GM21528 (cell line): ENCODE measurements around the gene CNOT4.
"Not testable (repeated sequence)": the region's sequence is repeated elsewhere in the genome, so short reads cannot be mapped to it uniquely, and the experiment has no call there.

Source experiments
- ATAC-seq: cut with Tn5 transposase; IDR thresholded peaks from one replicate; pipeline ENCODE4 v1.9.1; 2021; ENCODE audit warnings: mild to moderate bottlenecking, moderate library complexity; ENCODE audit not compliant: unreplicated experiment, low FRiP score

Gene CNOT4

DNA sequence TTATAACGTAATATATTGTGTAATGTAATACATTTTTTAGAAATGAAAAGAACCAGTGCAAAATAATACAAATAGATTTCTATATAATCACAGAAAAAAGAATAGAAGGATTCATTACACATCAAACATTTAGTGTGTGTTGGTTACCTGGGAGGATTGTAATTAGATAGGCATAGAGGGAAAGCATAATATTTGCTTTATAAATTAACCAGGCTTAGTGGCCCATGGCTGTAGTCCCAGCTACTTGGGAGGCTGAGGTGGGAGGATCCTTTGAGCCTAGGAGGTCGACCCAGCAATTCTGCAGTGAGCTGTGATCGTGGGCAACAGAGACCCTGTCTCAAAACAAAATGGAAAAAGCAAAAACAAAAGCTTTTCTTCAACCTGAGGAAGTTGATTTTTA lies 5.0 kb upstream of the CNOT4 start:
- ATAC-seq, result no peak

DNA sequence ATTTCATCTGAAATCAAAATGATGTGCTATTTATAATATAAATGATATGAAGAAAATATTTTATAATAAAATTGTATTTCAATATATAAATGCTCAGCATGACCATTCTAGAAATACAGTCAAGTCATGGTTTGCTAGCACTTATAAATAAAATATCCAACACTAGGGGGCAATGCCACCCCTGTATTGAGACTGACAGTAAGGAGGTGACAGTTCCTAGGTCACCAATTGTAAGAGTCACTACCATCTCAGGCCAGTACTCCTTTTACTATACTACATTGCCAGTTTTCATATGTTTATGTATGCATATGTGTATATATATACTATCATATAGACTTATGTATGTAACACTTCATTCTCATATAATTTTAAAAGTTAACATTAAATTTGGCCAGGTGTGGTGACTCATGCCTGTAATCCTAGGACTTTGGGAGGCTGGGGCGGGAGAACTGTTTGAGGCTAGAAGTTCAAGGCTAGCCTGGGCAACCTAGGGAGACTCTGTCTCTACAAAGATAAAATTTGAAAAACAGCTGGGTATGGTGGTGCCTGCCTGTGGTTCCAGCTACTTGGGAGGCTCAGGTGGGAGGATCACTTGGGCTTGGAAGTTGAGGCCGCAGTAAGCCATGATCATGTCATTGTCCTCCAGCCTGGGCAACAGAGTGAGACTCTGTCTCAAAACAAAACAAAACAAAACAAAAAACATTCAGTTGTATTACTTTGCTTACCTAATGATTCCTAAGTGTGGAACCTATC lies 2.4 kb upstream of the CNOT4 start:
- ATAC-seq, result no peak

DNA sequence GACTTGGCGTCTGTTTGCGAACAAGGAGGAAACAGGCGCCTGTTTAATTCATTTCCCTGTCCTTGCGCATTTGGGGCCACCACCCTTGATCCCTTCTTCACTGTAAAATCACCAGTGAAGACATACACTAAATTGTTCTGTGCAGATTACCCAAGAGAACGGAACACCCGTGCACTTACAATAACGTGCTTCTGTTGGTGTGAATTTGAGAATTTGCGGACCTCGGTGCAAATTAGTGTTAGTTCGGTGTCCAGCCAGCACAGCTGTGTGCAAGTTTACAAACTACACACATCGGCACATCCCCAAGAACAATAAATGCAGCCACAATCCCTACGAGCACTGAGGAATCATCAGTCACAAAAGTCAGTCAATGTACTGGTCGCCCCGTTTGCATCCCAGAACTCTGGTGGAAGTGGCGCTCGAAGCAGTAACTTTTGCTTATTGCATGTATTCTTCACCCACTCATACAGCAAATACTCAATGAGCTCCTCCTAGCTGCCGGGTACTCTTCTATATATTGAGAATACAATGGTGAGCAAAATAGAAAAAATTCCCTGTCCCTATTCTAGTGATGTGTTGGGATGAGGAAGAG lies 786 bp upstream of the CNOT4 start:
- no peak for ATAC-seq

DNA sequence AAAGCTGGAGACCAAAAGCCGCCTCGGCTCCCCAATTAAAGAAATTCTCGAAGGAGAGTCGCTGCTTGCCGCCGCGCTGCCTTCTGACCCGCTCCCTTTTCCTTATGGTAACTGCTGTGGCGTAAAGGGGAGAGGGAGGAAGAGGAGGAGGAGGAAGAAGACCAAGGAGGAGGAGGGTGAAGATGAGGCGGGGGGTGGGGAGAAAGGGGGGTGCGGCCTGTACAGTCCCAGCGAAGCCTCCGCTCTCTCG lies 388 bp downstream of the CNOT4 start:
- no peak for ATAC-seq

DNA sequence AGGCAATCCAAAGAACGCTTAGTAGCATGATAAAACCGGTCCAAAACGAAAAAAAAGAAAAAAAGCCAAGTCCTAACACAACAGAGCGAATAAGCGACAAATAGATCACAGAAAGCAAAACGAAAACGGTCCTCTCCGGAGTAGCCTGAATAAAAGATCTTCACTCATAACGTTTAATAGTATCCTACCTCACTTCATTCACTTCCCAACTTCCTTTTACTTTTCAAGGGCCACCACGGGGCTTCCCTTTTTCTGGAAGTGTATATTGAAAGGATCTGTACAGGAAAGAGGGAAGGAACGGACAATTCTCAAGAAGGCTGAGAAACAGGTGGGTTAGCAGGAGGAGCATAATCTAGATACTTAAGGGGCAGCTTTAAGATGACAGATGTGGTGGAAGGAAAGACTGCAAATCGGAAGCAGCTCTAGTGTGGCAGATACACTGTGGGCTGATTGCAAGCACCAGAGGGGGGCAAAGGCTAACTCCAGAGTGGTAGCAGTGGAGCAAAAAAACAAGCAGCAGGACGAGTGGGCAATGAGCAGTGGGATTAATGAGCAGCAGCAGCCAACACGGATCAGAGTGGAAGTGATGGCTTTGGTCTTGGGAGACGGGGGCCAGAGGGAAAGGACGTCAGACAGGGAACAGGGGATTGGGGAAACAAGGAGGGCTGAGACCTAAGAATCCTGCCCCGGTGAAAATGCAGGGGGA lies 866 bp downstream of the CNOT4 start:
- ATAC-seq, result peak; percentile 30

DNA sequence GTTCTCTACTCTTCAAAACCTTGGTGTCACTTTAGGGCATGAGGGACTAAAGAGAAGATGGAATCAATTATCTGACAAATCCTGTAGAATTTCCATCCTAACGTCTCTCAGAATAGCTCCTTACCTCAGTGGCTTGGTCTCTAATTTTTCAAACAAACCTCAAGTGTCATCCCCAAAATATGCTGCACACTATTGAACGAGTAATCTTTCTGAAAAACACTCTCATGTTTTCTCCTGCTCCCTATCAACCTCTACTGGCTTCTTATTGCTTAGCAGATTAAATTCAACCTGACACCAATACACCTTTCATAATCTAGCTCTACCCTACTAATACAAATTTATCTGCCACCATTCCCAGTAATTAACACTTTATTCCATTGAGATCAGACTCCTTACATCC lies 8.5 kb downstream of the CNOT4 start:
- no peak for ATAC-seq

DNA sequence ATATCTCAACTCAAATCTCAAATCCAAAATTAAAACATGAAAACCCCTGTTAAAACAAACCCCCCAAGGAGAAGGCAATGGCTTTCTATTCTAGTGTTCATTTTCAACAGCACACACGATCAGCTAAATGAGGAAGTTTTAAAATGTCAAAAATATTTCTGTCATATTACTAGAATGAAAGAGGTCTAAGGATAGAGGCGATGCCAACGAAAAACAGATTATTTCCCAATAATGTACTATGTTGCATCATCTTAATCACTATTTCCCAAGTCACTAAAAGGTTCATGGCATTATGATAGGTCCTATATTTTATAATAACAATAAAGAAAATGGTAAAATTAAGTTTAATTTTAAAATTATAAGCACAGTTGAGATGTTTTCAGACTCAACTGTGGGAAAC lies 10.1 kb downstream of the CNOT4 start:
- no peak for ATAC-seq

DNA sequence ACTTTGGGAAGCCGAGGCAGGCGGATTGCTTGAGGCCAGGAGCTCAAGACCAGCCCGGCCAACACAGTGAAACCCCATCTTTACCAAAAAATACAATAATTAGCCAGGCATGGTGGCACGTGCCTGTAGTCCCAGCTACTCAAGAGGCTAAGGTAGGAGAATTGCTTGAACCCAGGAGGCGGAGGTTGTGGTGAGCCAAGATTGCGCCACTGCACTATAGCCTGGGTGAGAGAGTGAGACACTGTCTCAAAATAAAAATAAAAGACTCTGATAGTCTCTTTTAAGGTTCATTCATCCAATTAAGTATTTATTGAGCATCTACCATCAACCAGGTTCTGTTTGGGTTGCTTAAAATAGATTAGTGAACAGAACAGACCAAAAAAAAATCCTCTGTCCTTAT lies 12.7 kb downstream of the CNOT4 start:
- not testable (repeated sequence) for ATAC-seq

DNA sequence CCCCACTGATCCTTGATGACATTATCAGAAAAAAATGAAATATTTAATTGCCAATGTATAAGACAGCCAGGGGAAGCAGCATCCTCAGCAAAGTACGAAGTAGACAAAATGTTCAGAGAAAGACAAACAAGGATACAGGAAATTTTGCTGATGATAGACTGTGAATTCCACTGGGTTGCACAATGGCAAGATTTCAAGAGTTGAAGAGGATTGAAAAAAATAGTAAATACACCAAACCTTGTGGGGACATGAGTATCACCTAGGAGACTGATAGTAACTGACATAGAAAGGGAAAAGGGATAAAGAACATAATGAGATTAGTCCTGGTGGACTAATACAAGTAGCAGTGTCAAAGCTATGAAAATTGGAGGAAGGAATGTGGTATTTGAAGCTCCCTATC lies 16.5 kb downstream of the CNOT4 start:
- no peak for ATAC-seq

DNA sequence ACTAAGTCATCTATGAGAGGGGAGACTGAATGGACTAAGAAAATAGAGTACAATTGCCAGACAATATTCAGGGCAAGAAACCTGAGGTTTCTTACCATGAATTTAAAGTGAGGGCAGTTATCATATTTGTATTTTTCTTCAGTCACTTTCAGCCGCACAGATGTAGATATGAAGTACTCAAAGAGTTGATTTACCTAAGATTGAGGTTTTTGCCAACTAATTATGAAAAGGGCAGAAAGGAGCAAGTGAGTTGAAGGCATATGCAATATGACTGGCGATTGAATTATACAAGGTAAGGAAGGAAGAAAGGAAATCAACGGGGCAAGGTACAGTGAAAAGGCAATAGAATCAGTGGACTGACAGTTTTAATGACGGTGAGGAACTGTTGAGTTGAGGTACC lies 17.8 kb downstream of the CNOT4 start:
- no peak for ATAC-seq

DNA sequence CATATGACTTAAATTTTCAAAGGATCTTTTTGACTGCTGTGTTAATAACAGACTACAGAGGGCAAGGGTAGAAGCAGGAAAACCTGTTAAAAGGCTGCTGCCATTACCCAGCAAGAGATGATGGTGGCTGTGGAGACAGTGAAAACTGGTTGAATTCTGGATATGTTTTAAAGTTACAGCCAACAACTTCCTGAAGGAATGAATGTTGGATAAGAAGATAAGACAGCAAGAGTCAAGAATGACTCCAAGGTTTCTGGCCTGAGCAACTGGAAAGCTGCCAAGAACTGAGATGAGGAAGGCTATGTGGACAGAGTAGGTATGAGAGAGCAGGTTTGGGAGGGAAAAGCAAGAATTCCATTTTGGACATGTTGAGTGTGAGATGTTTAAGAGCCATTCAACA lies 19.1 kb downstream of the CNOT4 start:
- ATAC-seq, result no peak

DNA sequence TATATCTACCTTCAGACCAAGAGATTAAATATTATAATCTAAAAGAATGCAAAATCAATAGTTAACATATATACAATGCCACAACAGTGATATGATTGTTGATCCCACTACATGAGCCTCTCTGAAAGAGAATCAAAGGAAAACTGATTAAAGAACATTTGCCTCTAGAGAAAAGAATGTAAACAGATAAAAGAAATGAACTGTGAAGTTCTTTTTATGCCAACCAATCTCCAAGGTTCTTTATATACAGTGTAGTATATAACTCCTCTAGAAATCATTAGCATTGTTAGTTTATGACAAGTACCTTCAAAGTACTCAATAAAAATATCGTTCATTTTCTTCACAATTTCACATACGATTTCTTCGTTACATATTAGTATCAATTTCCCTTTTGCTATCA lies 20.1 kb downstream of the CNOT4 start:
- no peak for ATAC-seq

DNA sequence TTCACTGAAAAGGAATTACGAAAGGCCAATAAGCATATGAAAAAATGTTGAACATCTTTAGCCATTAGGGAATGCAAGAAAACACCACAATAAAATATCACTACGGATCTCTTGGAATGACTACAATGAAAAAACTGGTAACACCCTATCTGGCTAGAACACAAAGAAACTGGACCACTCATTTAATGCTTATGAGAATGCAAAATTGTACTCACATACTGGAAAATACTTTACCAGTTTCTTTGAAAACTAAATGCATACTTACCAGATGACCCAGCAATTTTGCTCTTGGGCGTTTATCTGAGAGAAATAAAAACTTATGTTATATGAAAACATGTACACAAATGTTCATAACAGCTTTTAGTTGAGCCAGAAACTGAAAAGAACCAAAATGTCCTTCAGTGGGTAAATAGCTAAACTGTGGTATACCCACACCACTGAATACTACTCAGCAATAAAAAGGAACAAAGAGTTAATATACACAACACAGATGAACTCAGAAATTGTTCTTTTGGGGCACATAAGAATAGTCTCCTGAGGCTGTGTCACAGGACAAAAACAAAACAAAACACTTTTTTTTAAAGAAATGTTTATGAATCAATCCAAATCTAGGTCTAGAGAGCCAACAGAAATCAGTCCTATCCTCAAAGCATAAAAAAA lies 23.5 kb downstream of the CNOT4 start:
- no peak for ATAC-seq

DNA sequence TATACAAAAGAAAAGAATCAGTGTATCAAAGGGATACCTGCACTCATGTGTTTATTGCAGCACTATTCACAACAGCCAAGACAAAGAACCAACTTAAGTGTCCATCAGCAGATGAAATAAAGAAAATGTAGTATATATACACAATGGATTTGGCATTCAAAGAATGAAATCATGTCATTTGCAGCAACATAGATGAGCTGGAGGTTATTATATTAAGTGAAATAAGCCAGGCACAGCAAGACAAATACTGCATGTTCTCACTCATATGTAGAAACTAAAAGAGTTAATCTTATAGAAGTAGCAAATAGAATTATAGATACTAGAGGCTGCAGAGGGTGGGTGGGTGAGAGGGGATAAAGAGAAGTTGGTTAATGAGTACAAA lies 28.3 kb downstream of the CNOT4 start:
- ATAC-seq, result no peak

DNA sequence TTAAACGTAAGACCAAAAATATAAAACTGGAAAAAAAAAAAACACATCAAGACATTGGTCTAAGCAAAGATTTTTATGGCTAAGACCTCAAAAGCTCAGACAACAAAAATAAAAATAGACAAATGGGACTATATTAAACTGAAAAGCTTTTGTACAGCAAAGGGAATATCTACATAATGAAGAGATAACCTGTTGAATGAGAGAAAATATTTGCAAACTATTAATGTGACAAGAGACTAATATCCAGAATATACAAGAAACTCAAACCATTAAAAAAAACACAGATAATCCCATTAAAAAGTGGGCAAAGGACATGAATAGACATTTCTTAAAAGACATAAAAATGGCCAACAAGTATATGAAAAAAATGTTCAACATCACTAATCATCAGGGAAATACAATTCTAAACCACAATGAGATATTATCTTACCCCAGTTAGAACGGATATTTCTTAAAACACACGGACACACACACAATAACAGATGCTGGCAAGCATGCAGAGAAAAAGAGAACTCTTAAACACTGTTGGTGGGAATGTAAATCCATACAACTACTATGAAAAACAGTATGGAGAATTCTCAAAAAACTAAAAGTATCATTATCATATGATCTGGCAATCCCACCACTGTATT lies 28.8 kb downstream of the CNOT4 start:
- ATAC-seq, result no peak

DNA sequence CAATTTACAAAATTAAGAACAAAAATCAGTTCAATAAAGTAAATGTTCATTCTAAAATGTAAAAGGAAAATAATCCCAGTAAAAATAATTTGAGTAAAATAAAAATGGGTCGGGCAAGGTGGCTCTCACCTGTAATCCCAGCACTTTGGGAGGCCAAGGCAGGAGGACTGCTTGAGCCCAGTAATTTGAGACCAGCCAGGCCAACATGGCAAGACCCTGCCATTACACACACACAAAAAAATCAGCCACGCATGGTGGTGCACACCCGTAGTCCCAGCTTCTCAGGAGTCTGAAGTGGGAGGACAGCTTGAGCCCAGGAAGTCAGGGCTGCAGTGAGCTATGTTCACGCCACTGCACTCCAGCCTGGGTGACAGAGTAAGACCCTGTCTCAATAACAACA lies 34.4 kb downstream of the CNOT4 start:
- ATAC-seq, result no peak

DNA sequence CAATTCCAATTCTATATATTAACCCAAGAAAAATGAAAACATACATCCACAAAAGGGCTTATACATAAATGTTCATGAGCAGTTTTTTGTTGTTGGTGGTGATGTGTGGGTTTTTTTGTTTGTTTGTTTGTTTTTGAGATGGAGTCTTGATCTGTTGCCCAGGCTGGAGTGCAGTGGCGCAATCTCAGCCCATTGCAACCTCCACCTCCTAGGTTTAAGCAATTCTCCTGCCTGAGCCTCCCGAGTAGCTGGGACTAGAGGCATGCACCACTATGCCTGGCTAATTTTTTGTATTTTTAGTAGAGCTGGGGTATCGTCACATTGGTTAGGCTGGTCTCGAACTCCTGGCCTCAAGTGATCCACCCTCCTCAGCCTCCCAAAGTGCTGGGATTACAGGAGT lies 40.2 kb downstream of the CNOT4 start:
- ATAC-seq, result not testable (repeated sequence)

DNA sequence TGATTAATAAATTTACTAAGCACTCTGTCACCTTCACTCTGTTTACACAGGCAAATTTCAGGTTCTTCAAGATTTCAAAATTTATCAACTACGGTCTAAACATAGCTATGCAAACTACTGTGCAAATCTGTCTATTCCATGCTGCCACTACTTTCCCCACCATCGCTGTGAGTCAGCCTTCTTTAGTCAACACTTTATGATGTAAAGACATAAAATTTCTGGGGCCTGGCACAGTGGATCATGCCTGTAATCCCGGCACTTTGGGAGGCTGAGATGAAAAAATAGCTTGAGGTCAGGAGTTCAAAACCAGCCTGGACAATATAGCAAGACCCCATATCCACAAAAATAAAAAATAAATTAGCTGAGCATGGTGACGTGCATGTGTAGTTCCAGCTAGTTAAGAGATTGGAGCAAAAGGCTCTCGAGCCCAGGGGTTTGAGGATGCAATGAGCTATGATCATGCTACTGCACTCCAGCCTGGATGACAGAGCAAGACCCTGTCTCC lies 42.6 kb downstream of the CNOT4 start:
- ATAC-seq, result no peak

DNA sequence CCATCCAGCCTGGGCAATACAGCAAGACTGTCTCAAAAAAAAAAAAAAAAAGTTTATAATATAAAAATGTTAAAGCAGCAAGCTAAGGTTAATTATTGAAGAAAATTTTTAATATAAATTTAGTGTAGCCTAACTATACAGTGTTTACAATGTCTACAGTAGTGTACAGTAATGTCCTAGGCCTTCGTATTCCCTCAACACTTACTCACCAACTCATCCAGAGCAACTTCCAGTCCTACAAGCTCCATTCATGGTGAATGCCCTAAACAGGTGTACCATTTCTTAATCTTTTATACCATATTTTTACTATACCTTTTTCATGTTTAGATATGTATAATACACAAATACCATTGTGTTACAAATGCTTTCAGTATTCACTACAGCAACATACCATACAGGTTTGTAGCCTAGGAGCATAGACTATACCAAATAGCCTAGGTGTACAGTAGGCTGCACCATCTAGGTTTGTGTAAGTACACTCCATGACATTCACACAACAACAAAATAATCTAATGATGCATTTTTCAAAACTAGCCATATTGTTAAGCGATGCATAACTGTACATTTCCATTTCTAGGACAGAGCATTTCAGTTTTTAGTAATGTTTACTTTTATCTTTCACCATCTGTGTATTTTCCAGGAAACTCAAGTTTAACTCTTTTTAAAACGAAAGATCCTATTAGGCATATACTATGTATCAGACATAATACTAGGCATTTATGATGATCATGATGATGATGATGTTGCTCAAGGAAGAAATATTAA lies 43.3 kb downstream of the CNOT4 start:
- no peak for ATAC-seq

DNA sequence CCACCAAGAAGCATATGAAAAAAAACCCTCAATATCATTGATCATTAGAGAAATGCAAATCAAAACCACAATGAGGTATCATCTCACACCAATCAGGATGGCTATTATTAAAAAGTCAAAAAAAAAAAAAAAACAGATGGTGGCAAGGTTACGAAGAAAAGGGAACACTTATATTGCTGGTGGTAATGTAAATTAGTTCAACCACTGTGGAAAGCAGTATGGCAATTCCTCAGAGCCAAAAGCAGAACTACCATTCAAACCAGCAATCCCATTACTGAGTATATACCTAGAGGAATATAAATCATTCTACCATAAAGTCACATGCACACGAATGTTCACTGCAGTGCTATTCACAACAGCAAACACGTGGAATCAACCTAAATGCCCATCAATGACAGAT lies 46.0 kb downstream of the CNOT4 start:
- no peak for ATAC-seq
